Umbilical cord (tissue), 2 donors: Measurements from ENCODE around the gene STAT3. TPM values are rescaled to one million over a fixed set of nuclear protein-coding genes. Genes with fewer than 3 reads are reported as not detected.
A peak's percentile ranks its signal among the peaks of the same experiment; 100 is the strongest.
"Not testable (repeated sequence)": the region's sequence is repeated elsewhere in the genome, so short reads cannot be mapped to it uniquely, and the experiment has no call there.

ENCODE experiments used
- DNase-seq: peaks from one replicate; pipeline ENCODE4 v3.0.0-alpha.2; 2015; ENCODE audit warnings: low spot score
- total RNA-seq: library from RNA; depleted of rRNA; stranded (reverse); fragments of >200 nt; gene quantifications from one replicate; pipeline ENCODE4 v1.2.3, GENCODE V29; 2014; ENCODE audit warnings: low replicate concordance; ENCODE audit not compliant: insufficient read depth

STAT3 gene
- 111 TPM for total RNA-seq

DNA sequence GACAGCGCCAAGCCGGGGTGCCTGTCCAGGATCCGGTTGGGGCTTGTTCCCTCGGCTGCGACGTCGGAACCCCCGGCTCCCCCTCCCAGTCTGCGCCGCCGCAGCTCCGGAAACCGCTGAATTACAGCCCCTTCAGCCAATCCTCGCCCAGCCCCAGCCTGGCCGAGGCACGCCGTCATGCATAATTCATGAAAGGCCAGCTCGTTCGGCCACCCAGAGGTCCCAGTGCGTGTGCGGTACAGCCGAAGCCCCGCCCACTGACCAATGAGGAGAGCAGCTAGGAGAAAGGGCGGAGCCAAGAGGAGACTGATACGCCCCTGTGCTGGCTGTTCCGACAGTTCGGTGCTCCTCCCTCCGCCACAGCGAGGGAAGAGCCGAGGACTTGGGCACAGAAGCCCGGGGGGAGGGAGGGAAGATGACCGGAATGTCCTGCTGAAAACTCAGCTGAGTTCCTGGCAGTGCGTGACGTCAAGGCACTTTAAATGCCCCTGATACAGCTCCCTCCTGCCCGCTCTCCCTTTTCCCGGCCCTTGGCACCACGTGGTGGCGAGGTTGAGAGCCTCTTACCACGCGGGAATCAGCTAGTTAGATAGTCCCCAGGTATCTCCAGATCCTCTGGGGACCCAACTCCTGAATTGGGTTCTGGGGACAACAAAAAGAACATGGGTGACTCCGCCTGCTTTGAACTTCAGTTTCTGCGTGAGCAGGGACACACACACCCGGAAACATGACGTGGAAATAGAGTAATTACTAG lies at the start of gene STAT3:
Gene STAT3 (minus strand): TSS at position 62 of the 754 bp plus-strand sequence. CDS start 39,926 bp downstream, outside the sequence.
- DNase-seq: peak; percentile 100

GRCh38 chr17:42436391-42436790 lies 48.1 kb upstream of the STAT3 start:
- peak; percentile 81 for DNase-seq

- peak; percentile 58 for DNase-seq
Measured at GRCh38 chr17:42431758-42432161, 43.5 kb upstream of the STAT3 start.

- no peak for DNase-seq
Measured at GRCh38 chr17:42429726-42430447, 41.6 kb upstream of the STAT3 start.

GRCh38 chr17:42428141-42428944 lies 40.1 kb upstream of the STAT3 start:
- peak; percentile 95 for DNase-seq

GRCh38 chr17:42424991-42425610 lies 36.9 kb upstream of the STAT3 start:
- no peak for DNase-seq

- no peak for DNase-seq
Measured at GRCh38 chr17:42423766-42424165, 35.5 kb upstream of the STAT3 start.

DNA sequence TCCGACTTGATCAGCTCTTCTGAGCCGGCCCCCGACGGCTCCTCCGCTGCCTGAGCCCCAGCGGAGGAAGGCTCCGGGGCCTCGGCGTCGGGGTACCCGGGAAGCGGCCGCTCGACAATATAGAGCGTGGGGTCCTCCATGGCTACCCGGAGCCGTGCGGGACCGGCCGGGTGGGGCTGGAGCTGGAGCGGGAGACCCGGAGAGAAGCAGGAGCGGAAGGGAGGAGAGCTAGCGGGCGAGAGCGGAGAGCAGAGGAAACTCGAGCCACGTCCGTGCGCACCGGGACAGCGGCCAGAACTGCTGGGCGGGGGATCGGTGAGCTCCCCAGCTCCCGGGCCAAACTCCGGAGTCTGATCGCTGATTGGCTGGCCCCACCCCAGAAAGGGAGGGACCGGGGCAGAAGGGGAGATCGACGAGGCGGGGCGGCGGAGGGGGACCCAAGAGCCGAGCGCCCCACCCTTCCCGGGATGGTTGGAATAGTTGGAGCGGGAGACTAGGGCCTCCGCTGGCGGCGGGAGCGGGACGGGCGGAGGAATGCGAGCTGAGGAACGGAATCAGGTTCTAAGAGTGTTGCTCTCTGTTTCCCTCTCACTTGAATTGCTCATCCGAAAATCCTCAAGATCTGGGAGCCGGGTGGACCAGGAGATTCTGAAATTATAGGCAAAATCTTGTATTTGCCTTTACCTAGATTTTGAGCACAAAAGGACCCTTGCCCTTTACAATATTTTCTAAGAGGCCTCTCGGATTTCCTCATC lies 34.9 kb upstream of the STAT3 start, which contains the start of gene CAVIN1:
Gene CAVIN1 (minus strand): TSS at position 299 of the 755 bp plus-strand sequence. CDS start 159 bp downstream, at position 140.
- DNase-seq: peak; percentile 99

DNA sequence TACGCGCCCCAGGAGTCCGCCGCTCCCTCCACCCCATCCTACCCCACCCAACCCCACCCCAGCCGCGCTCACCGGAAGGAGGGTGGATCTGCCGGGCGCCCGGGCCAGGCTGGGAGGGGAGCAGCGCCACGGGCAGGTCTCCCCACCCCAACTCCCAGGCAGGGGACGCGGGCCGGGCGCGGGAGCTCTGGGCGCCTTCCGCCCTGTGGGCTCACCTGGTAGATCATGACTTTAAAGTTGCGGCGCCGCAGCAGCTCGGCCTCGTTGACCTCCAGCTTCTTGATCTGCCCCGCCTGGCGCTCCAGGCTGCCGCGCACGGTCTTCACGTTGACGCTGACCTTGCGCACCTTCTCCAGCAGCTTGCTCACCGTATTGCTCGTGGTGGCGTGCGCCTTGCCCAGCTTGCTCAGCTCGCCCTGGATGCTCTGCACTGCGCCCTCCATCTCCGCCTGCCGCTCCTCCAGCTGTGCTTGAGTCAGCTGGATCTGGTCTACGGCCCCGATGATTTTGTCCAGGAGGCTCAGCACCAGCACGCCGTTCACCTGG lies 34.2 kb upstream of the STAT3 start:
- DNase-seq: no peak

DNA sequence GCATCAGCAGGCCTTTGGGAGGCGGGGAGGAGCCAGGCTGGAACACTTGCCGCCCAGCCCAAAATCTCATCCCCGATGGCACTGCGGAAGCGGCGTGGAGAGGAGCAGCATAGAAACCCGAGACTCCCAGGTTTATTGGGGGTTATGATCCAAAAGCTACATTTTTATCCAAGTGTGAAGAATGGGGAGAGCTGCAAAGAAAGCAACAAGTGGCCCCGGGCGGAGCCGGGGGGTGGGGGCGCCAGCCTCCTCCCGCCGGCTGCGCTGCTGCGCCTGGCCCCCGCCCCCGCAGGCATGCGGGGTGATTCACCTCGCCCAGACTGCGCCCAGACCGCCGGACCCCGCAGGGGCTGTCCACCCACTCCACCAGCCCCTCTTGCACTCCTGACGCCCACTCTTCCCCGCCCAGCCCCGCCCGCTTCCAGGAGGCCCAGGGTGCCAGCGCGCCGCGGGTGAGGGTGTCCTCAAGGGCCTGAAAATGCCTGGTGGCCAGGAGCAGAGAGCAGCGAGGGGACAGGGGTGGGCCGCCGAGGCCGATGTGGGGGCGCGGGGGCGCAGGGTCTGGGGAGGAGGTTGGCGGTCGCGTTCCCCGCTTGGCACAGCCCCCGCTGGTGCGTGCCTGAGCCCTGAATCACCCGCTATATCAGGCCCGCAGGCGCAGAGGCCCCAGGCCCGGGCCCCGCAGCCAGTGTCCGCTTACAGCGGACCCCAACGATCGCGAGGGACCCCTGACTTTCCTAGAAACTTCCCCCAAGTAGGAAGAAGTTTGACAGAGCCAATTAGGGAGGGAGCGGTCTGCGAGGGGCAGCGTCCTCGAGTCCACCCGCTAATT lies 33.5 kb upstream of the STAT3 start:
- DNase-seq: peak; percentile 58

GRCh38 chr17:42421136-42421506 lies 32.9 kb upstream of the STAT3 start:
- DNase-seq: no peak

DNA sequence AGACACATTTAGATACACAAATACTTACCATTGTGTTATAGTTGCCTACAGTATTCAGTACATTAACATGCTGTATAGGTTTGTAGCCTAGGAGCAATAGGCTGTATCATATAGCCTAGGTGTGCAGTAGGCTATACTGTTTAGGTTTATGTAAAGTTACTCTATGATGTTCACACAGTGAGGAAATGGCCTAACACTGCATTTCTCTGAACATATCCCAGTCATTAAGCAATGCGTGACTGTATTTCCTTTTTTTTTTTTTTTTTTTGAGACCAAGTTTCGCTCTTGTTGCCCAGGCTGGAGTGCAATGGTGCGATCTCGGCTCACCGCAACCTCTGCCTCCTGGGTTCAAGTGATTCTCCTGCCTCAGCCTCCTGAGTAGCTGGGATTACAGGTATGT lies 29.7 kb upstream of the STAT3 start:
- DNase-seq: not testable (repeated sequence)

DNA sequence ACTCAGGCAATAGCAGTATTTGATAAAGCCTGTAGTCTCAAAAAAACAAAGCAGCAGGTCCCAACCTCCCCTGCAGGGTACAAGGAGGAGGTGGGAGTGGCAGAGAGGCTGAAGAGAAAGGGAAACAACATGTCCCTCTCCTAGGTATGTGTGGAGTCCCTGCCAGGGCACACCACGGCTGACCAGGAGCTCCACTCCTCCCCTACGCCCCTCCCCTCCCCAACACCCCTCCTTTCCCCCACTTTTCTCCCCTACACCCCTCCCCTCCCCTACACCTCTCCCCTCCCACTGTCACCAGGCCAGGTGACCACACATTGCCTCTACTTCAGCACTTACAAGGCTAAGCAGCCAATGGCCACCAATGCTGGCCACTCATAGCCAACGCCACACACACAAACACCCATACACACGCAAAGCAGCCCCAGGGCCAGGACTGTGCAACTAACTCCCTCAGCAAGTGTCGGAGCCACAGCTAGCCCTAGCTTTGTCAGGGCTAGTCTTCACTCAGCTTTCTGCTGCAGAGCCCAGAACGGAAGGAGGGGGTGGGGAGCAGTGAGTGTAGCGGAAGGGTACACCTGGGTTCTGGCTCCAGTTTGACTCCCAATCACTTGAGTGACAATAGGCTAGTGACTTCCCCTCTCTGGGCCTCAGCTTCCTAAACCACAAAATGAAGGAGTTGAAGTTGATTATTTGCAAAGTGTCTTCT lies 26.6 kb upstream of the STAT3 start:
- DNase-seq: no peak

DNA sequence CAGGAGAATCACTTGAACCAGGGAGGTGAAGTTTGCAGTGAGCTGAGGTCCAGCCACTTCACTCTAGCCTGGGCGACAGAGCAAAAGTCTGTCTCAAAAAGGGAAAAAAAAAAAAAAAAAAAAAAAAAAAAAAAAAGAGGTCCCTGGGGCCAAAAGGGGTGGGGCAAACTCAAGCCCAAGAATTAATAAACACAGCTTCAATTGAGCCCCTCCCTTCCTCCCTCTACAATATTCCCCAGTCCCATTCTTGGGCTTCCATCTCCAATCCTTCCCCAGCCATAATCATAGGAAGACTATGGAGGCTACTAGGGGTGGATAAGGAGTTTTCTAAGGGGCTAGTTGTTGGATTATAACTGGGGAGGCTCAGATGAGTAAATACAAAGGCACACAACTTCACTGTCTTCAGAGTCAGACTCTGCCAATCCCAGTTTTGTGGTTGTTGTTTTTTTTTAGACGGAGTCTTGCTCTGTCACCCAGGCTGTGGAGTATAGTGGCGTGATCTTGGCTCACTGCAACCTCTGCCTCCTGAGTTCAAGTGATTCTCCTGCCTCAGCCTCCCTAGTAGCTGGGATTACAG lies 25.3 kb upstream of the STAT3 start:
- DNase-seq: no peak

- no peak for DNase-seq
Measured at GRCh38 chr17:42411905-42412679, 23.9 kb upstream of the STAT3 start.

DNA sequence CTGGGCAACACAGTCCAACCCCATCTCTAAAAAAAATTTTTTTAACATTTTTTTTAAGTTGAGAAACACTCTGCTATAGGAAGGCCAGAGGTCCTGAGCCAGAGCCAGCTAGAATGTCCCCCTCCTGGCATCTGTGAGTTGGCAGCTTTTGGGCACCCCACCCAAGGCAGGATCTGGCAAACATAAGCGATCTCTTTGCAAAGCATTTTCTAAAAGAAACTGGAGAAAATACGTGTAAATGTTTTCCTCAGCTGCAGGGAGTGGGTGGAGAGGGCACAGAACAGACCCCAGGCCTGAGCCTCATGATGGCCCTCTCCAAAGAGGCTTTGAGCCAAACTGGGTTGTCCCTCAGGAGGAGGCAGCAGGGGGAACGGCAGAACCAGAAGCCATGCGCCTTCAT lies 23.1 kb upstream of the STAT3 start:
- DNase-seq: peak; percentile 52

- DNase-seq: no peak
Measured at GRCh38 chr17:42410319-42410685, 22.1 kb upstream of the STAT3 start.
